HG03575 (cell line): ENCODE measurements around the gene TRAF4.
A peak's percentile ranks its signal among the peaks of the same experiment; 100 is the strongest.
"Not testable (repeated sequence)": the region's sequence is repeated elsewhere in the genome, so short reads cannot be mapped to it uniquely, and the experiment has no call there.

ENCODE experiments used
- ATAC-seq: cut with Tn5 transposase; IDR thresholded peaks from one replicate; pipeline ENCODE4 v1.9.1; 2021; ENCODE audit not compliant: unreplicated experiment, insufficient number of reproducible peaks, low FRiP score; ENCODE audit errors: extremely low read depth

TRAF4 gene

DNA sequence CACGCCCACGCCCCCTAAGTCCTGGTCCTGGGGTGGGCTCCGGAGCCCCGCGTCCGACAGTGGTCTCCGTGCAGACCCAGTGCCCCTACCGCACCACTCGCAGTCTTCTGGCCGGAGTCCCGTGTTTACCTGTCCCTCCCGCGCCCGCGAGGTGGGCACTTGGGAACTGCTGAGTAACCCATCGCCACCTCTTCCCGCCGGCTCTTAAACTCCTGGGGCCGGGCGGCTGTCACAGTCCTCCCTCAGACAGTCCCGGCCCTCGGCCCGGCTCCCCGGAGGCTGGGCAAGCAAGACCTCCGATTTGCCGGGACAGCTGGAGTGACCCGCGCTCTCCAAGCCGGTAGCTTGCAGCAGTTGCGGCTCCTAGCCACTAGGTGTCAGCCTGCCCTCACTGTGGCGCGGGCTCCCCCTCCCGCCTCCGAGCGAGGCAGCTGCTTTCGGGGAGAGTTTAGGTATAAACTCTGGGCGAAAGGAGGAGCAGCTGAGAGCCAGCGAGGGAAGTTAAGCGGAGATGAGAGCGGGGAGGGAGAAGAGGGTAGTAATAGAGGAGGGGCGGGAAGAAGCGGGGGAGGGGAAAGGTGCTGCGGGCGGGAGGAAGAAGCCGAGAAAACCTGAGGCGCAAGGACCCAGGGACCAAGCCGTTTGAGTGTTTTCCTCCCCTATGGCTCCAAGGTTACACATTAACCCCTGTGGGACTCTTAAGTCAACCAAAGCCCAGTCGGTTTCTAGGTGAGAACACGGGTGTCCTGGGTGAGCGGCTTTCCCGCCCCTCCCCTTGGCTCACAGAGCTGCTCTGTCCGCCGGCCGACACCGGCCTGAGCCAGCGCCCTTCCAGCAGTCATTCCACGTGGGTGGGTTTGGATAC is 17.0 kb upstream of the TRAF4 start:
- peak; percentile 24 for ATAC-seq

DNA sequence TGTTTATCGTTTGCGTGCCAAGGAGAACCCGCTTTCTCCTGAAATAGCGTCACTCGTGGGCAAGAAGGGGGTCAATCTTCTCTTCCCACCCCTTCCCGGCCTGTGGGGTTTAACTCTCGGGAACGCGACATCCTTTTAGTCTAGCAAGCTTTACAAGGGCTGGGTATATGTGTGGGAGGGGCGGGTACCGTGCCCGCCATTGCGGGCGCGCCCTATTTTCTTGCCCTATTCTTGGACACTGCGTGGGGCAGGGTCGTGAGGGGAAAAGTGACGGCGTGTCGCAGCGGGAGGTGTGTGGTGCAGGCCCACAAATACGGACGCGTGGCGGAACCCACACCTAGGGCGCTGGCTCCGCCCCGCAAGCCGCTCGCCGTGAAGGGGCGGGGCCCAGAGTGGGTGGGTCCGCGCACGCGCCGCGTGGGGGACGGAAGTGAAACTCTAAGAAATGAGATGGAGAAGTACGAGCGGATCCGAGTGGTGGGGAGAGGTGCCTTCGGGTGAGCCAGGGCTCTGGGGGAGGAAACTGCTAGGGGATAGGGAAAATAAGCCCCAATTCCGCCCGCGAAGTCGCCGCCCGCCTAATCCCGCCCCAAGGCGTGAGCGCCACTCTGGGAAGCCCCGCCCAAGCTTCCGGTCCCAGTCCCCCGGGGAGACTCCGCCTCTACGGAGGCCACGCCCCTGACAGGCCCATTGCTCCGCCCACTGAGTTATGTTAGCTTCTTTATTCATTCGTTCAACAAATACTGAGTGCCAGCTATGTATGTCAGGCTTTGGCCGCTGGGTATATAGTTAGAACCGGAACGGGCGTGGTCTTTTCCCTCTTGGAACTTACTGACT is 15.2 kb upstream of the TRAF4 start, which contains the start of gene NEK8:
Gene NEK8, plus strand, starts transcription at position 425 of the 837 bp plus-strand sequence. Its CDS starts 26 bp downstream, at position 451.
- no peak for ATAC-seq

DNA sequence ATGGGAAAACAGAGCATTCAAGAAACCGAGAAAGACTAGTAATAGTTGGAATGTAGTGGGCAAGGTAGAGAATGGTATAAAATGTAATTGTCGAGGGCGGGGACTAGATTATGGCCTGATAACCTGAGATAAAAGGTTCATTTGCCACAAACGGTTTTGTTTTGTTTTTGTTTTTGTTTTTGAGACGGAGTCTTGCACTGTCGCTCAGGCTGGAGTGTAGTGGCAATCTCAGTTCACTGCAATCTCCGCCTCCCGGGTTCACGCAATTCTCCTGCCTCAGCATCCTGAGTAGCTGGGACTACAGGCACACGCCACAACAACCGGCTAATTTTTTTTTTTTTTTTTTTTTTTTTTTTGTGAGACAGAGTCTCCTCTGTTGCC is 13.9 kb upstream of the TRAF4 start:
- ATAC-seq = no peak

DNA sequence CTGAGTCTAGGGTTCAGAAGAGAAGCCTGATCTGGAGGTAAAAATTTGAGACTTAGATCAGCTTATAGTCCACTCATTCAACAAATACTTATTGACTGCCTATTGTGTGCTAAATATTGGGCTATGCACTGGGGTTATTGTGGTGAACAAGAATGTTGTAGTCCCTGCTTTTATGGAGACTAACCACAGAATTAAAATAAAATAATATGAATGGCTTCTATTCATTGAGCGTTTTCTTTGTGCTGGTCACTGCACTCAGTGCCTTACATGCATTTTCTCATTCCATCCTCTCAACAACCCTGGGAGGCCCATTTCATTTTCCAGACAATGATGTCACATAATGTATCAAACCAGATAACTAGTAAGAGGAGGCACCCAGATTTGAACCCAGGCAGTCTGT is 10.5 kb upstream of the TRAF4 start:
- ATAC-seq = no peak

DNA sequence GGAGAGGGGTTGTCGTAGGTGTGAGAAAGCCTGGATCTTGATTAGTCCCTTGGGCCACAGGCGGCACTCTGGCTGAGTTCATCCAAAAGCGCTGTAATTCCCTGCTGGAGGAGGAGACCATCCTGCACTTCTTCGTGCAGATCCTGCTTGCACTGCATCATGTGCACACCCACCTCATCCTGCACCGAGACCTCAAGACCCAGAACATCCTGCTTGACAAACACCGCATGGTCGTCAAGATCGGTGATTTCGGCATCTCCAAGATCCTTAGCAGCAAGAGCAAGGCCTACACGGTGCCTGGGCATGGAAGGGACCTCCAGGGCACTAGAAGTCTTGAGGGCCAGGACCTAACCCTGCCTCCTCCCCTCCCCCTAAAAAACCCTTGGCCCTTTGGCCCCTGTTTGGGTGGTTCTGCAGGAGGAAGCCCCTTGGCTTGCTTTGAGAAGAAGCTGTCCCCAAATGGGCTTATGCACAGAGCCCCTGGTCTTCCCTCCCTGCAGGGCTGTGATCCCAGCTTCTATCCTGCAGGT is 9.0 kb upstream of the TRAF4 start:
- ATAC-seq = no peak

DNA sequence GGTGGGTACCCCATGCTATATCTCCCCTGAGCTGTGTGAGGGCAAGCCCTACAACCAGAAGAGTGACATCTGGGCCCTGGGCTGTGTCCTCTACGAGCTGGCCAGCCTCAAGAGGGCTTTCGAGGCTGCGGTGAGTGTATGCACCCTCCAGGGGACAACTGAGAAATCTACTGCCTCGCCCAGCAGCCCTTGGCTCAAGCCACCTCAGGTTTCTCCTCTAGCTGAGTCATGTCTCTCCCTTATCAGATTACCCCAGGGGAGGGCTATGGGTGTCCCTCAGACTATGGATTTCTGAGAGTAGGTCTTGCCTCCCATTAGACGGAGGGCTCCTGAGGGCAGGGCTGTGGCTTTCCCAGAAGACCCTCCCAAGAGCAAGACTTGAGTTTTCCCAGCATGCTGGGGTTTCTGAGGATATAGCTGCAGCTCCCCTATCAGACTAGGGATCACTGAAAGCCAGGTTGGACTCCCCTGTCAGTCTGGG is 8.5 kb upstream of the TRAF4 start:
- ATAC-seq = no peak

DNA sequence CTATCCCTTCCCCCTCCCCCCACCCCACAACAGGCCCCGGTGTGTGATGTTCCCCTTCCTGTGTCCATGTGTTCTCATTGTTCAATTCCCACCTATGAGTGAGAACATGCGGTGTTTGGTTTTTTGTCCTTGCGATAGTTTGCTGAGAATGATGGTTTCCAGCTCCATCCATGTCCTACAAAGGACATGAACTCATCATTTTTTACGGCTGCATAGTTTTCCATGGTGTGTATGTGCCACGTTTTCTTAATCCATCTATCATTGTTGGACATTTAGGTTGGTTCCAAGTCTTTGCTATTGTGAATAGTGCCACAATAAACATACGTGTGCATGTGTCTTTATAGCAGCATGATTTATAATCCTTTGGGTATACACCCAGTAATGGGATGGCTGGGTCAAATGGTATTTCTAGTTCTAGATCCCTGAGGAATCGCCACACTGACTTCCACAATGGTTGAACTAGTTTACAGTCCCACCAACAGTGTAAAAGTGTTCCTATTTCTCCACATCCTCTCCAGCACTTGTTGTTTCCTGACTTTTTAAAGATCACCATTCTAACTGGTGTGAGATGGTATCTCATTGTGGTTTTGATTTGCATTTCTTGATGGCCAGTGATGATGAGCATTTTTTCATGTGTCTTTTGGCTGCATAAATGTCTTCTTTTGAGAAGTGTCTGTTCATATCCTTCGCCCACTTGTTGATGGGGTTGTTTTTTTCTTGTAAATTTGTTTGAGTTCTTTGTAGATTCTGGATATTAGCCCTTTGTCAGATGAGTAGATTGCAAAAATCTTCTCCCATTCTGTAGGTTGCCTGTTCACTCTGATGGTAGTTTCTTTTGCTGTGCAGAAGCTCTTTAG is 7.7 kb upstream of the TRAF4 start:
- not testable (repeated sequence) for ATAC-seq

DNA sequence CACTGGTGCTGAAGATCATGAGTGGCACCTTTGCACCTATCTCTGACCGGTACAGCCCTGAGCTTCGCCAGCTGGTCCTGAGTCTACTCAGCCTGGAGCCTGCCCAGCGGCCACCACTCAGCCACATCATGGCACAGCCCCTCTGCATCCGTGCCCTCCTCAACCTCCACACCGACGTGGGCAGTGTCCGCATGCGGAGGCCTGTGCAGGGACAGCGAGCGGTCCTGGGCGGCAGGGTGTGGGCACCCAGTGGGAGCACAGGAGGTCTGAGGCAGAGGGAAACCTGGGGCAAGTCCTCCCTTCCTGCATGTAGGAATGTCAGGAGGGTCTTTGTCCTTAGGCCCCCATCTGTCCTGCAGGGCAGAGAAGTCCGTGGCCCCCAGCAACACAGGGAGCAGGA is 6.5 kb upstream of the TRAF4 start:
- ATAC-seq = no peak

DNA sequence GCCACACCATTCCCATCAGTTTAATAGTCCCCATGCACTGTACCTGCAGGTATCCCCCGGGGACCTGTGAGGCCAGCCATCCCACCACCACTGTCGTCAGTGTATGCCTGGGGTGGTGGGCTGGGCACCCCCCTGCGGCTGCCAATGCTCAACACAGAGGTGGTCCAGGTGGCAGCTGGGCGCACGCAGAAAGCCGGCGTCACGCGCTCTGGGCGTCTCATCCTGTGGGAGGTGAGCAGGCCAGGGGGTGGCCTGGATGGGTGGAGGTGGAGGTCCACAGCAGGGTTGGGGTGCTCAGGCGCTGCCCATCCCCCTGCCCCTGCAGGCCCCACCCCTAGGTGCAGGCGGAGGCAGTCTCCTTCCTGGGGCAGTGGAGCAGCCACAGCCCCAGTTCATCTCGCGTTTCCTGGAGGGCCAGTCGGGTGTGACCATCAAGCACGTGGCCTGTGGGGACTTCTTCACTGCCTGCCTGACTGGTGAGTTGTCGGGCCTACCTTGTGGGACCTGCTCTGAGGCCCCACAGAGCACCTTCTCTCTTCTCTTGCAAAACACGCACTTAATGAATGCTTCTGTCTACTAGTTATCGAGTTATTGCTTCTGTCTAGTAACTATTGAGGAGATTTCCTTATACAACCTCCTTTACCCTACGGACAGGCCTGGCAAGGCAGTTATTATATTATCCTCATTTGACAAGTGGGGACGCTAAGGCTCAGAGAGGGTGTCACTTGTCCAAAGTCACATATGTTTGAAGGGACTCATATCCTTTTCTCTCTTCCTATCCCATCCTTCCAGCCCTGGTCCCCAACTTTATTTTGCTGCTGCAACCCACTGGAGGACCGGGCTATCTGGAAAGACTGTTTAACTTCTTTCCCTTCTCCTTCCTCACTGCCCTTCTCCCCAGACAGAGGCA is 5.8 kb upstream of the TRAF4 start:
- ATAC-seq = no peak

DNA sequence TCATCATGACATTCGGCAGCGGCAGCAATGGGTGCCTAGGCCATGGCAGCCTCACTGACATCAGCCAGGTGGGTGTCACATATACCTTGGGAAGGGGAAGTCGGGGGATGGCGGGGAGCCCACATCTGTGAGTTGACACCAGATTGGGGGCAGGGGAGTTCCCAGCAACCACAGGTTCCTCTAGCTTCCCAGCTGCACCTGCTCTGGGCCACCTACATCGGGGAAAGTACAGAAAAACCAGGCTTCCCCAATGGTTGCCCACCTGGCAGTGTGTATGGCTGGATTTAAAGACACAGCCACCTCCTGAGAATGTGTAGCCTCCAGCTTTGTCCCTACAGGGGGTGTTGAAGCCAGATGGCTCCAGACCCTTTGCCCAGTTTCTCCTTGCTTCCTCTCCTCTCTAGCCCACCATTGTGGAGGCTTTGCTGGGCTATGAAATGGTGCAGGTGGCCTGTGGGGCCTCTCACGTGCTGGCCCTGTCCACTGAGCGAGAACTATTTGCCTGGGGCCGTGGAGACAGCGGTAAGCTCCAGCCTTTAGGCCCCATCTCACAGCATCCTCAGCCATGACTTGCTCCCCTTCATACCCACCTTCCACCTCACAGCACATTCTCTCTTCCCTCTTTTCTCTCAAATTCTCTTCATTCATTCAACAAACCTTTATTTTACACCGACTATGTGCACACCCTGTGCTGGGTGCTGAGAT is 5.0 kb upstream of the TRAF4 start:
- ATAC-seq = no peak

DNA sequence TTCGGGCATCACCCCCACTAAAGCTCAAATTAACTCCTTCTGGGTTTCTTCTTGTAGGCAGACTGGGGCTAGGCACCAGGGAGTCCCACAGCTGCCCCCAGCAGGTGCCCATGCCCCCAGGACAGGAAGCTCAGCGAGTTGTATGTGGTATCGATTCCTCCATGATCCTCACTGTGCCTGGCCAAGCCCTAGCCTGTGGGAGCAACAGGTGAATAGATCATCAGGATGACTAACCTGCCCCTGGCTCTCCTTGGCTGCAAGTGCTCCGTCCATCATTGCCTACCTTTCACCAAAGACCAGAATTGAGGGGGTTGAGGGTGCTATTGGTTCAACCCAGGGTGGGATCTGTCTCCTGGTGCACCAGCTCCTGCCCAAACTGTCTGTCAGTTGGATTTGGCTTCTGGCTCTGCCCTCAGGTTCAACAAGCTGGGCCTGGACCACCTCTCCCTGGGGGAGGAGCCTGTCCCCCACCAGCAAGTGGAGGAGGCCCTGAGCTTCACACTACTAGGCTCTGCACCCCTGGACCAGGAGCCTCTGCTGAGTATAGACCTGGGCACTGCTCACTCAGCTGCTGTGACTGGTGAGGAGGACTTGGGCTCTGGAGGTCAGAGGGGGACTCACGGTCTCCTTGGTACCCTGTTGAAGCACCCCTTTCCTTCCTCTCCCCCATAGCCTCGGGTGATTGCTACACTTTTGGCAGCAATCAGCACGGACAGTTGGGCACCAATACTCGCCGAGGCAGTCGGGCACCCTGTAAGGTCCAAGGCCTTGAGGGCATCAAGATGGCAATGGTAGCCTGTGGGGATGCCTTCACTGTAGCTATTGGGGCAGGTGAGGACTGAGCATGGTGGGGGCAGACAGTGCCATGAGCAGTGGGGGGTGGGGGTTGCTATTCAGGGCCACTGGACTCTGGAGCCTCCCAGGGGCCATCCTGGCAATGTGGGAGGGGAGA is 3.1 kb upstream of the TRAF4 start:
- ATAC-seq = no peak

DNA sequence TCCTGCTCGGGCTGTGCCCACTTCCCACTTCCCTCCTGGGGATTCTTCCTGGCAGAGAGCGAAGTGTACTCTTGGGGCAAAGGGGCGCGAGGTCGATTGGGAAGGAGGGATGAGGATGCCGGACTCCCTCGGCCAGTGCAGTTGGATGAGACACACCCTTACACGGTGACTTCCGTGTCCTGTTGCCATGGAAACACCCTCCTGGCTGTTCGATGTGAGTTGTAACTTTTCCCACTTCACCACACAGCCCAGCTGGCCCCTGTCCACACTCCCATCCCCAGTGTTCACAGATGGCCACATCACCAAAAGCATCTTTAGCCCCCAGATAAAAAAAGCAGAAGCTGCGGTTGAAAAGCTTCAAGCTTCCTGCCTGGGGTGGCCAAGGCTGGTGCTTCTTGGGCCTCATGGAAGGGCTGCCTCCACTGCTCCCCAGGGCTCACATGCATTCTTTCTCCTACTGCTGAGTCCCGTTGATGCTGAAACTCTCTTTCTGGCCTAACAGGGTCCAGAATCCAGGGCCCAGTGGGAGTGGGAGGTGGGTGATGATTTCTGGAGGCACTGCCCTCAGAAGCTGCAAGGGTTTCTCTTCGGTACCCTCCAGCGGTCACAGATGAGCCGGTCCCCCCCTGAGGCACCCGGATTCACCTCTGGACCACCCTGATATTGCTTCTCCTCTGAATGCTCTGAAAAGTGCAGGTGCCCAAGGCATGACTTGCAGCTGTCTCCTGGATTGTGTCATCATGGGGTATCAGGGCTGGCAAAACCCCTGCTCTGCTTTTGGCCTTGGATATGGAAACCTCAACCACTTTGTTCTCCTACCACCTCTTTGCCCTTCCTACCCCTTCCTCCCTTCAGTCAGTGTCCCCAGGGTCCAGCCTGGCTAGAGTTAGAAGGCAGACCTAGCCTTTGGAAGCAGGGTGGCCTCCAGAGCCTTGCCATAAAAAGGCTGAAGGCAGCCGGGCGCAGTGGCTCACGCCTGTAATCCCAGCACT is 2.2 kb upstream of the TRAF4 start:
- no peak for ATAC-seq

DNA sequence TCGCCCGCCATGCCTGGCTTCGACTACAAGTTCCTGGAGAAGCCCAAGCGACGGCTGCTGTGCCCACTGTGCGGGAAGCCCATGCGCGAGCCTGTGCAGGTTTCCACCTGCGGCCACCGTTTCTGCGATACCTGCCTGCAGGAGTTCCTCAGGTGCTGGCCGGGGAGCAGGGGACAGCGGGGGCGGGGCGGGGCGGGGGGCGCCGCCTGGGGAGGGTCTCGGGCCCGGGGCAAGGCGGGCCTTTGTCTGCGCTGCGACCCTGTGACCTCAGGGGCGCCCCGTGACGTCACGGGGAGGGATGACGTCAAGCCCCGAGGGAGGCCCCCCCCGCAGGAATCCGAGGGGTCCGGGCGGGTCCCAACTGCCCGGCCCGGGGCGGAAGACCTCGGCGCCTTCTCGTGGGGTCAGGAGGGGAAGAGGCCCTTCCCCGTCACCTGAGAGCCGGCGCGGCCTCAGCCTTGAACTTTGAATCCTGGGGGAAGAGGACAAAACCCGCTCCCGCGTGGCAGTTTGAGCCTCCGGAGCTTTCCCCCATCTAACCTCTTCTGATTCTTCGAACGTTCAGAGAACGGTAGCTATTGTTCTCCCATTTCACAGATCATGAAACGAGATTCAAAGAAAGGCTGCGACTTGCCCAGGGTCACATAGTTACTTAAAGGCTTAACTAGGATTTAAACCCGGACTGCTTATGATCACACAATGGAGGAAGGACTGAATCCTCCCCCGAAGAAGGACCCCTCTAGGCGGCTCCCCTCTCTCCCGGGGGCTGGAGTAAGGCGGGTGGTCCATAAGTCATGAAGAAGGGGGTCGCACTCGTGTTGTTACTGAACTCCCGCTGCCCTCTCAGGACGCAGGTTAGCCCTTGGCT is 527 bp downstream of the TRAF4 start:
- no peak for ATAC-seq

DNA sequence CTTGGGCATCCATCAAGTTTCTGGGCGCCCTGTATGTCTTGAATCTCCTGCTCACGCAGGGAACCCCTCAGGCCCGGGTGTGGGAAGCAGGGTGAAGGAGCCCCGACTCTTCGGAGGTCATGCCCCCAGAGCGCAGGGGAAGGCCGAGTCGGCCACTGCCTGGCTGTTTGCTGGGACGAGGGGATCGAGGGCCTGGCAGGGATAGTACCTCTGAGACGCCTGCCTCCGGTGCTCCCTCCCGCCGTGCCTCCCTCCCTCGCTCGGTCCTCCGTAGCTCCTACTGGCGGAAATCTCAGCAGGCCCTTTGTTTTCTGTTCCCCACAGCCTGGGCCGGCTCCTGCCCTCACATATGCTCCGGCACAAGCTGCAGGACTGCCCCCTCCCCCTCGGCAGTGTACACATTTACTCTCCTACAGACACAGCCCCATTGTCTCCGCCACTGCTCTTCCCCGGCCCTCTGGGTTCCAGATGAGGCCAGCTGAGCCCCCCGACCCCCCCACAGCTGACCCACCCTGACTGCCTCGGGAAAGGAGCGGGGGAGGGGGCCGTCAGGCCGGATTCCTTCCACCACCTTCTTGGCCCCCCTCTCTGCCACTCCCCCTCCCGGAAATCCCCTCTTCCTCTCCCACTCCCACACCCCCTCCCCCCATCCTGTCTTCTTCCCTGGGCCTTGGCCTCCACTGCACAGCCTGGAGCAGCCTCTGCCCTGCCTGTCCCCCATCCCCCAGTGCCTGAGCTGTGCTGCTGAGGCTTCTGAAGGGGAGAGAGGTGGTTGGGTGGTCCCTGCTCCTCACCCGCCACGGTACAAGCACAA is 1.4 kb downstream of the TRAF4 start:
- no peak for ATAC-seq
